ENCODE measurements around the gene ME3. TPM values are rescaled to one million over a fixed set of nuclear protein-coding genes. Genes with fewer than 3 reads are reported as not detected.

Gene ME3
- total RNA-seq, 1 experiment from 2014 or later, result 1.8 TPM

DNA sequence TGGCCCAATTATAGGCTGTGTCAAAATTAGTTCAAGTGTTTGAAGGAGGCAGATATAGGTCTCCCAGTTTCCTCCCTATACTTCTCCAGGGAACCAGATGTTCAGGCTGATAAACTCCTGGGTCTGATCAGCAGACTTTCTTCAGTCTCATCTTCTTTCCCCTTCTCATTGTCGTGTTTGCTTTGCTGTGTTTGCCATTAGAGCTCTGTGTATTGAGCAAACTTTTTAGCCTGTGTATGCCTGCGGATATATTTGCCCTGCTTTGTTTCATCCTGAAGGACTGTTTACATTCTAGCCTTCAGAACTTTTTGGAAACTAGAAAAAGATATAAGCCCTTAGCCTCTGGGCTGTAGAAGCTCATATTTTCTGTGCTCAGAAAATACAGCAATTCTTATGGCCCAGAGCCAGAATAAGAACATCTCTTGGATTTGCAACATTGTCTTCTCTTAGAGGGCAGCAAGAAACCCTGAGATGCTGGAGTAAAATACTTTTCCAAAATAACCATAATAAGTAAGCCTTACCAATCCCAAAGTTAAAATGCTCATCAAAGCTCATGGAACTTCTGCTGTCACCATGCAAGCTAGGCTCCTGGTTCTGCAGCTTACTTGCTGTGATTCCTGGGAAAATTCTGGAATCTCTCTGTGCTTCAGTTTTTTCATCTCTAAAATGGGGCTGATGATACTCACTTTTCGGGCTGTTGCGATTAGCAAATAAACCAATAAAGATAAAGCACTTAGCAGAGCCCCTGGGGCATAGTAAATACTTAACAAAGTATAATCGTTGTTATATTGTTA, 34.1 kb upstream of the ME3 start (continued):
- TF ChIP-seq, protein P1, sequence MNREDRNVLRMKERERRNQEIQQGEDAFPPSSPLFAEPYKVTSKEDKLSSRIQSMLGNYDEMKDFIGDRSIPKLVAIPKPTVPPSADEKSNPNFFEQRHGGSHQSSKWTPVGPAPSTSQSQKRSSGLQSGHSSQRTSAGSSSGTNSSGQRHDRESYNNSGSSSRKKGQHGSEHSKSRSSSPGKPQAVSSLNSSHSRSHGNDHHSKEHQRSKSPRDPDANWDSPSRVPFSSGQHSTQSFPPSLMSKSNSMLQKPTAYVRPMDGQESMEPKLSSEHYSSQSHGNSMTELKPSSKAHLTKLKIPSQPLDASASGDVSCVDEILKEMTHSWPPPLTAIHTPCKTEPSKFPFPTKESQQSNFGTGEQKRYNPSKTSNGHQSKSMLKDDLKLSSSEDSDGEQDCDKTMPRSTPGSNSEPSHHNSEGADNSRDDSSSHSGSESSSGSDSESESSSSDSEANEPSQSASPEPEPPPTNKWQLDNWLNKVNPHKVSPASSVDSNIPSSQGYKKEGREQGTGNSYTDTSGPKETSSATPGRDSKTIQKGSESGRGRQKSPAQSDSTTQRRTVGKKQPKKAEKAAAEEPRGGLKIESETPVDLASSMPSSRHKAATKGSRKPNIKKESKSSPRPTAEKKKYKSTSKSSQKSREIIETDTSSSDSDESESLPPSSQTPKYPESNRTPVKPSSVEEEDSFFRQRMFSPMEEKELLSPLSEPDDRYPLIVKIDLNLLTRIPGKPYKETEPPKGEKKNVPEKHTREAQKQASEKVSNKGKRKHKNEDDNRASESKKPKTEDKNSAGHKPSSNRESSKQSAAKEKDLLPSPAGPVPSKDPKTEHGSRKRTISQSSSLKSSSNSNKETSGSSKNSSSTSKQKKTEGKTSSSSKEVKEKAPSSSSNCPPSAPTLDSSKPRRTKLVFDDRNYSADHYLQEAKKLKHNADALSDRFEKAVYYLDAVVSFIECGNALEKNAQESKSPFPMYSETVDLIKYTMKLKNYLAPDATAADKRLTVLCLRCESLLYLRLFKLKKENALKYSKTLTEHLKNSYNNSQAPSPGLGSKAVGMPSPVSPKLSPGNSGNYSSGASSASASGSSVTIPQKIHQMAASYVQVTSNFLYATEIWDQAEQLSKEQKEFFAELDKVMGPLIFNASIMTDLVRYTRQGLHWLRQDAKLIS (CRISPR knock-in tag; IDR thresholded peaks at IDR 0.05; ENCODE audit: borderline replicate concordance), result no peak
- no peak for TF ChIP-seq NR3C1 (CRISPR knock-in tag; conservative IDR thresholded peaks at IDR 0.05; ENCODE audit: low read depth)
- TF ChIP-seq JAZF1 (CRISPR knock-in tag; IDR thresholded peaks at IDR 0.05), result no peak
- TF ChIP-seq ELF4 (CRISPR knock-in tag; IDR thresholded peaks at IDR 0.05; ENCODE audit: low read depth), result no peak
- TF ChIP-seq ZNF317 (CRISPR knock-in tag; IDR thresholded peaks at IDR 0.05; ENCODE audit: borderline replicate concordance, low read depth), result no peak
- TF ChIP-seq, protein P2, sequence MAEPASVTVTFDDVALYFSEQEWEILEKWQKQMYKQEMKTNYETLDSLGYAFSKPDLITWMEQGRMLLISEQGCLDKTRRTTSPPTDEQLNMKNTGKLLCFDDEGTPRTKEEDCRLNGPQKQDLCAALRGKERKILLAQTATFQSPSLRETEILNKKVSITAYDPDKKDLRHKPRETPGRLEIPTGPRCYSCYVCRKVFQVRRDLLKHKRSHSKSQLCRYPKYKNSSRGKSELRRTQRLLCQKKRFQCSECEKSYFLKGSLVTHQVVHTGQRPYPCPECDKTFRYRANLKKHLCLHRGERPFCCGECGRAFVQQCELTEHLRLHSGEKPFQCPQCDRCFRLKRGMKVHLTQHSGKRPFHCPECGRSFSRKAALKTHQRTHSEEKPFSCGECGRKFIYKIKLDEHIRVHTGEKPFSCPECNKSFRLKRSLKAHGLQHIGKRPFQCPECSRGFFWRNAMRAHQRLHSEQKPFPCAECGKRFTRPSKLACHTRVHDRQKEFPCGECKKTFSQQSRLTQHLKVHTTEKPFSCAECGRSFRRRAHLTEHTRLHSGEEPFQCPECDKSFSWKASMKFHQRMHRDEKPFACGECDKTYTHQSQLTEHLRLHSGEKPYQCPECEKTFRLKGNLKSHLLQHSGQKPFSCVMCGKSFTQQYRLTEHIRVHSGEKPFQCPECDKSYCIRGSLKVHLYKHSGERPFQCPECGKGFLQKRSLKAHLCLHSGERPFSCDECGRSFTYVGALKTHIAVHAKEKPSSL (CRISPR knock-in tag; conservative IDR thresholded peaks at IDR 0.05), result no peak

DNA sequence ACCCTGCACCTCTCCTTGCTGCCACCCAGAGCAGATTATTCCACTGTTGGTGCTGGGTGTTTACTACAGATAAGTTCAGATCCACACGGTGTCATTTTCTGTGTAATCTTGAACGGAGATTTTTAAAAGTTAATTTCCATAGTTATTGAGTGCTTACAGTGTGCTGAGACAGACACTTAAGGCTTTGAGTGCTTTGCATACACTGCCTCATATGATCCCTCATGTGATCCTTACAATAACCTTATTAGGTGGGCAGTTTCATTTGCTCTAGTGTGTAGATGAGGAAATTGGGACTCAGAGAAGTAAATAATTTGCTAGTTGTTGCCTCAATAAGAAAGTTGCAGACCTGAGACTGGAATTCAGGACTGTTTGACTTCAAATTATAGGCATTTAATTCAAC, 32.3 kb upstream of the ME3 start:
- DNase-seq (ENCODE audit: low spot score) (no peak), ATAC-seq (no peak)
- Mint-ChIP-seq H3K4me1 (peaks cover 6% of the 10 kb centered on the region), H3K36me3 (no peaks in the 10 kb centered on the region), H3K9me3 (peaks cover 5% of the 10 kb centered on the region), H3K4me3 (no peak overlapping the region), H3K27me3 (ENCODE audit: low read depth) (no peaks in the 10 kb centered on the region), H3K27ac (no peak overlapping the region)
- CTCF ChIA-PET, result interaction anchor here (1.2 kb wide), 1 partner anchor 29 kb away, joined by 3 read pairs; no protein-coding TSS in a partner anchor
- TF ChIP-seq PRRX2 (CRISPR knock-in tag; IDR thresholded peaks at IDR 0.05) (no peak), NR1H2 (CRISPR knock-in tag; IDR thresholded peaks at IDR 0.05) (no peak), KAT7 (CRISPR knock-in tag; IDR thresholded peaks at IDR 0.05; ENCODE audit: borderline replicate concordance) (no peak), ZNF263 (CRISPR knock-in tag; IDR thresholded peaks at IDR 0.05; ENCODE audit: low read depth) (no peak)
- POLR2A ChIA-PET, result no interaction called here

DNA sequence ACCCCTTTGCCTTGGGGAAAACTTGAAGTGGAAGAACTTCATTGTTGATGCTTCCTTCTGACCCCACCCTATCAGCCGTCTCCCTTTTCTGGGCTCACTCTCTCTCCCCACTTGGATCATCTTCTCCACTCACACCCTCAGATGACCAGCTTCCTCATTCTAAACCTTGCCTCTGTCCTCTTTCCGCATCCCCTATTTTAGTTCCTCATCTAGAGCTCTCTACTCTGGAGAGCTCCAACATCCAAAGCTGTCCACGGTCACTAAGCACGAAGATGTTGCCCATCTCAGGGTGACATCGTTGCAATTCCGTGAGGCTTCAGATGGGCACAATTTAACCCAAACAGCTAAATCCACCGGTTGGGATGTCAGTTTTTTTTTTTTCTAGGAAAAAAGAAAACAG, 31.6 kb upstream of the ME3 start:
- POLR2A ChIA-PET, result no interaction called here
- Mint-ChIP-seq H3K4me1 (peaks cover 10% of the 10 kb centered on the region), H3K4me3 (no peak overlapping the region), H3K36me3 (no peaks in the 10 kb centered on the region), H3K27me3 (ENCODE audit: low read depth) (no peaks in the 10 kb centered on the region), H3K27ac (no peak overlapping the region), H3K9me3 (0 out of 2 replicates have a peak, but pooled peaks cover 4% of the 10 kb centered on the region)
- TF ChIP-seq PRDM15 (CRISPR knock-in tag; IDR thresholded peaks at IDR 0.05), result no peak
- TF ChIP-seq ZNF671 (CRISPR knock-in tag; IDR thresholded peaks at IDR 0.05), result no peak
- TF ChIP-seq HMGA2 (CRISPR knock-in tag; IDR thresholded peaks at IDR 0.05), result no peak
- no peak for TF ChIP-seq MXD4 (CRISPR knock-in tag; IDR thresholded peaks at IDR 0.05; ENCODE audit: borderline replicate concordance)
- no peak for ATAC-seq
- CTCF ChIA-PET, result interaction anchor here (1.2 kb wide), 1 partner anchor 28 kb away, joined by 3 read pairs; no protein-coding TSS in a partner anchor
- DNase-seq (ENCODE audit: low spot score), result no peak
